ENCODE measurements around the gene SCARB1.

The SCARB1 gene

DNA sequence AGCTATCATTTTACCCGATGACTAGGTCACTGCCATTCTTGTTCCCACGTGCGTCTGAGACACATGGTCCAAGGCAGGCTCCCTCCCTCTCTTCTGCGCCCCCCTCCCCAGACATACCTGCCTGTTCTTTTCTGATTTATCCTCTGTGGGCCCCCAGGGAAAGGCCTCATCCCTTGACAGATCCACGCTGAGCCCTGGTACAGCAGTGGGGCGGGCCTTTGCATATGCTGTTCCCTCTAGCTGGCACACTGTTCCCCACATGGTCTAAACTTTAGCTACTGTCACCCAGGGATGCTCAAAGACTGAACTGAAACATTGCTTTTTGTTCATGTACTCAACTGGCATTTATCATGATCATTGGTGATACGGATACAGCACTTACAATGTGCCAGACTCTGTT, 122.5 kb downstream of the SCARB1 start:
- Mint-ChIP-seq H3K9me3 (no peaks in the 10 kb centered on the region), H3K4me3 (no peak overlapping the region)

DNA sequence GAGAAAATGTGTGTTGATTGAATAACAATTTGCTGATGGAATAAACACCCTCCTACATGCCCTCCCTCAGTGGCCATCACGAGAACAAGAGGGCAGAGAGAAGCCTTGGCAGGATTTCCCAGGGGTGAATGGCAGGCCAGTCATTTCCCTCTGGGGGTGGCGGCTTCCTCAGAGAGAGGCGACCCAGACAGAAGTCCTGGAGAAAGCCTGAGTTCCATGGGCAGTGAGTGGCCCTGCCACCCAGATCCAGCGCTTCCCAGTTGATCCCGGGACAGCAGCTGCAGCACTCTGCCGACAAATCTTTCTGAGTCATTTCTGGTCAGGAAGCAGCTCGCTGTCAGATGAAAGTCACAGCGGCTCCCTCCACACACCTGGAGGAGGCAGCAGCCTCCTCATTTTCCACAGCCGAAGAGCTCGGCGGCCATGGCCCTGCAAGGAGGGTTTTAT, 123.0 kb downstream of the SCARB1 start:
- Mint-ChIP-seq H3K4me3 (peak overlapping the region; percentile 26), H3K9me3 (no peaks in the 10 kb centered on the region), H3K36me3 (no peaks in the 10 kb centered on the region), H3K27ac (no peak overlapping the region), H3K4me1 (peaks cover 35% of the 10 kb centered on the region), H3K27me3 (no peaks in the 10 kb centered on the region)

More for the DNA sequence above, 122.5 kb downstream of the SCARB1 start:
- no peak overlapping the region for H3K27ac Mint-ChIP-seq
- no peaks in the 10 kb centered on the region for H3K27me3 Mint-ChIP-seq
- peaks cover 35% of the 10 kb centered on the region for H3K4me1 Mint-ChIP-seq
- H3K36me3 Mint-ChIP-seq, result no peaks in the 10 kb centered on the region

DNA sequence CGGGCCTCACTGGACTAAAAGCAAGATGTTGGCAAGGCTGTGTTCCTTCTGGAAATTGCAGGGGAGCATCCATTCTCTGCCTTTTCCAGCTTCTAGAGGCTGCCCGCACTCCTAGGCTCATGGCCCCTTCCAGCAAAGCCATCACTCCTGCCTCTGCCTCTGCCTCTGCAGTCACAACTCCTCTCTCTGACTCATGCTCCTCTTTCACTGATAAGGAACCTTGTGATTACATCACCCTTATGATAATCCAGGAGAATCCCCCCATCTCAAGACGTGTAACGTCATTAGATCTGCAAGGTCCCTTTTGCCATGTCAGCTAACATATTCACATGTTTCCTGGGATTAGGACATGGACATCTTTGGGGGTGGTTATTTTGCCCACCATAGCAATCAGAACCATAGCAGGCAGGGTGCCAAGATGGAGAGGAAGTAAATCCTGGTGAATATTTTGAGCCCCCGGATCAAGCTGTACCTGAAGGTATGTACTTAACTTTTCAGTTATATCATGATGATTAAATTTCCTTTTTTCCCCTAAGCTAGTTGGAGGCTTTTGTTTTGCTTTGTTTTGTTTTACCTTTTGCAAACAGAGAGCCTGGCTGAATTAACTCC, 123.6 kb downstream of the SCARB1 start:
- Mint-ChIP-seq H3K4me3 (no peak overlapping the region), H3K36me3 (no peaks in the 10 kb centered on the region), H3K27me3 (no peaks in the 10 kb centered on the region), H3K27ac (no peak overlapping the region), H3K9me3 (no peaks in the 10 kb centered on the region), H3K4me1 (peaks cover 31% of the 10 kb centered on the region)

DNA sequence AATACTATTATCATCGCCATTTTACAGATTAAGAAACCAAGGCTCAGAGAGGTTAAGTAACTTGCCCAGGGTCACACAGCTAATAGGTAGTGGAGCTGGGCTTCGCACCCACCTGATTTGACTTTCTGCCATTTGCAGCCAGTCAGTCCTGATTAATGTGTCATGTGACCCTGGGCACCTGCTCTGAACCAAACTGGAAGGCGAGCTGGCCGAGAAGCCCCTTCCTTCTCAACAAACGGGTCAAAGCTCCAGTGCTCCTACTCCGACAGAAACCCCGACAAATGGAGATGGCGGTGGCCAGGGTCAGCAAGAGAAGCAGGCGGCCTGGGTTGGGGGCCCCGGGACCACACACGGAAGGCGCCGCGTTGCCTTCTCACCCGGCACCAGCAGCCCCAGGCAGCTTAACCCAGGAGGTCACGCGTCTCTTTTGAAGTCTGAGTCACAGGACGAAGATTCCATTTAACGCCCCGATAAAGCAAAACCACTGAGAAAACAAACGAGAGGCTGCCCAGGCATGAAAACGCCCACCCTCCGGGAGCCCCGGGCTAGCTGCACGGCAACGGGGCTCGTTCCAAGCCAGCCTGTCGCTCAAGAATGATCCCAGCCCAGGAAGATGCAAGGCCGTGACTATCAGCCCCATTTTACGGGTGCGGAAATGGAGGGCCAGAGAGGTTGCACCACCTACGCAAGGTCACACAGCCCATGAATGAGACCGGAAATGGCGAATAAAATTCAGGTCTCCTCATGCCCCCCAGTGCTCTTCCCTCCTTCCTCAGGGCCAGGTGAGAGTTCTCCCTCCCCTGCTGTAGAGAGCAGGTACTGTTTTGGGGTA, 124.8 kb downstream of the SCARB1 start:
- Mint-ChIP-seq H3K9me3 (no peaks in the 10 kb centered on the region), H3K27me3 (no peaks in the 10 kb centered on the region), H3K4me1 (peaks cover 31% of the 10 kb centered on the region), H3K4me3 (no peak overlapping the region), H3K27ac (no peak overlapping the region), H3K36me3 (no peaks in the 10 kb centered on the region)

DNA sequence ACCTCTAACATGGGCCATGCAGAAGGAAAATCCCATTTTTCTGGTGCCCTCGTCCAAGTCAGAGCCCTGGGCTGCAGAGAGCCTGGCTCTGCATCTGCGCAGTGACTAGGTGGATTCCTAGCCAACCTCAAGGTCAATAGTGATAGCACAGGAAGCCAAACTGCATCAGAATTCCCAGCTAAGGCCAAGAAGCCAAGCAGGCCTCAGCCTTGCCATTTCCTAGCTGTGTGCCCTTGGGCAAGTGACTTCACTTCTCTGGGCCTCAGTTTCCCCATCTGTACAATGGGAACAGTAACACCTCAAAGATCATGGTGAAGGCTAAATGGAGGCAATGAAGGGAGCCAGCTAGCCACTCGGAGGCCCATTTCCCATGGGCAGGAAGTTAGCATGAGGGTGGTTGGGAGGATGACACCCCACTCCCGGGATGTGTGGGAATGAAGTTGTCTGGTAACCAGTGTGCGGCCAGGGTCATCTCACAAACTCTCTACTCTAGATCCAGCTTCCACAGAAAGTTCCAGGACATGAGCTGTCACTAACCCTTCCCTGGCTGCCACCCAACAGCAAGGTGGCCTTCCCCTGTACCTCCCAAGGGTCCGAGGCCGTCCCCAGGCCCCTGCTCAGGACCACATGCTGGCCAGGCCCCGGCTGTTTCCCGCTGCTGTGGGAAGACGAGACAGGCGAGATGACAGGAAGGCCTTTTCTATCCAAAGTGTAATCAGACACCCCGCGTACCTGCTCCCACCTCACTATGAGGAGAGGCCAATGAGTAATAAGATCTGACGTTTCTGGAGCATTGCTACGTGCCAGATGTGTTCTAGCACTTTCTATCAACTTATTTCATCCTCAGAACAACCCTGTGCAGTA, 125.7 kb downstream of the SCARB1 start:
- Mint-ChIP-seq H3K4me3 (no peak overlapping the region), H3K27me3 (no peaks in the 10 kb centered on the region), H3K36me3 (no peaks in the 10 kb centered on the region), H3K4me1 (peaks cover 31% of the 10 kb centered on the region), H3K9me3 (no peaks in the 10 kb centered on the region), H3K27ac (peak overlapping the region; percentile 35)

DNA sequence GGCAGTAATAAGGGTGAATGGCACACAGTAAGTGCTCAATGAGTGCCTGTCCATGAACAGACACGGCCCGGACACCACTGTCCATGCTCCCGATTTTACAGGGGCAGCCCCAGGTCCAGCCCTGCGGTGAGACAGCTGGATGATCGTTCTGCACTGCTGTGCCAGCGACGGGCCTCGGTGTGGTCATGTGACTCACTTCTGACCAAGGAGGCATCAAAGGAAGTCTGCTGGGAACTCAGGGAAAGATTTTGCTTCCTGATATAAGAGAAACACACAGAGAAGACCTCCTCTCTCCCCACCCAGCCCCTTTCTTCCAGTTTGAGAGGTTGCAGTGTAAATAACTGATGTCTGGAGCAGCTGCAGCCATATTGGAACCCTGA, 126.6 kb downstream of the SCARB1 start:
- Mint-ChIP-seq H3K4me1 (peaks cover 31% of the 10 kb centered on the region), H3K9me3 (no peaks in the 10 kb centered on the region), H3K36me3 (no peaks in the 10 kb centered on the region), H3K27ac (peak overlapping the region; percentile 53), H3K4me3 (peak overlapping the region; percentile 11), H3K27me3 (no peaks in the 10 kb centered on the region)

DNA sequence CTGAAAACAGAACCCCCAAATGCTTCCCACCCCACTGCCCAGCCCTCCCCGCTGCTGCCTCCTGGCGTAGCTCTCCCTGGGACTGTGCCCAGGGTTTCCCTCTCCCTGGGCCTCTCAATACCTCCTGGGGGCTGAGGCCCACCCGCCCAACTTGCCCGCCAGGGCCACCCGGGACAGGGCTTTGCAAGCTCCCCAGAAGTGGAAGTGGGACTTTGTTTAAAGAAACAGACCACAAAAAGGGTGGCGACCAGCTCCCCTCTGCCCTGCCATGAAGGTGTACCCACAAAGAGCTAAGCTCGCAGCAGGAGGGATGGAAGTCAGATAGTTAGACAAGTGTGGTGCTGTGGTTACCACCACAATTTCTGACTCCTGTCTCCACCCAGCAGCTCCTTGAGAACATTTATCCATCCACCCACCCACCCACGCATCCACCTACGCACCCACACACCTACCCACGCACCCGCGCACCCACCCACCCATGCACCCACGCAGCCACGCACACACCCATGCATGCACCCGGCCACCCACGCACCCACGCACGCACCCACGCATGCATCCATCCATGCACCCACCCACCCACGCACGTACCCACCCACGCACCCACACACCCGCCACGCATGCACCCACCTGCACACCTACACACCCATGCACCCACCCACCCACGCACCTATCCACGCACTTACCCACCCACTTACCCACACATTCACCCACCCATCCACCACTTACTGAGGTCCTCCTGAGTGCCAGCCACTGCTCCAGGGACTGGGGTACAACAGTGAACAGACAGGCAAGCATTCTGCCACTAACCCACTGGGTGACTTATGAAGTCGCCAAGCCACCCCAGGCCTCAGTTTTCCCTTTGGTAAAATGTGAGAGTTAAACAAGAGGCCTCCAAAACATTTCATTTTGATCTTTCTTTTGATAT, 127.3 kb downstream of the SCARB1 start:
- H3K36me3 Mint-ChIP-seq, result no peaks in the 10 kb centered on the region
- peak overlapping the region; percentile 11 for H3K4me3 Mint-ChIP-seq
- H3K27me3 Mint-ChIP-seq, result no peaks in the 10 kb centered on the region
- peak overlapping the region; percentile 53 for H3K27ac Mint-ChIP-seq
- H3K4me1 Mint-ChIP-seq, result peaks cover 30% of the 10 kb centered on the region
- H3K9me3 Mint-ChIP-seq, result no peaks in the 10 kb centered on the region

DNA sequence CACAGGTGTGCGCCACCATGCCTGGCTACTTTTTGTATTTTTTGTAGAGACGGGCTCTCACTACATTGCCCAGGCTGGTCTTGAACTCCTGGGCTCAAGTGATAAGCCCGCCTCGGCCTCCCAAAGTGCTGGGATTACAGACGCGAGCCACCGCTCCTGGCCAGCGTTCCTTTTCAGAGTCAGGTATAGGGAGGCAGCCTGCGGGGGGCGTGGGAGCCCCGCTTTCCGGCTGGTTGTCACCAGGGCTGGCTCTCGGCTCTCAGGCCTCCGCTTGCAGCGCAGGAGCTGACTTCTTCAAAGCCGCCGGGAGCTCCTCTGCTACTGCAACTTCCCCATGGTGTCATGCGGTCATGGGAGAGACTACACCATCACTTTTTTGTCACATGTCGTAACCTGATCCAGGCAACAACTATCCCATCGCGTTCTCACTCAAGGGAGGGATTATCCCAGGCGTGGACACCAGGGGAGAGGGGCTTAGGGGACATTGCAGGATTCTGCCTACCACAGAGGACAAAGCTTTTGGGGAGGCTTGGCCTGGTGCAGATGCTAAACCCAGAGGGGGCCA, 129.4 kb downstream of the SCARB1 start:
- no peaks in the 10 kb centered on the region for H3K27me3 Mint-ChIP-seq
- H3K4me3 Mint-ChIP-seq, result no peak overlapping the region
- no peak overlapping the region for H3K27ac Mint-ChIP-seq
- no peaks in the 10 kb centered on the region for H3K36me3 Mint-ChIP-seq
- H3K4me1 Mint-ChIP-seq, result peaks cover 15% of the 10 kb centered on the region
- no peaks in the 10 kb centered on the region for H3K9me3 Mint-ChIP-seq

DNA sequence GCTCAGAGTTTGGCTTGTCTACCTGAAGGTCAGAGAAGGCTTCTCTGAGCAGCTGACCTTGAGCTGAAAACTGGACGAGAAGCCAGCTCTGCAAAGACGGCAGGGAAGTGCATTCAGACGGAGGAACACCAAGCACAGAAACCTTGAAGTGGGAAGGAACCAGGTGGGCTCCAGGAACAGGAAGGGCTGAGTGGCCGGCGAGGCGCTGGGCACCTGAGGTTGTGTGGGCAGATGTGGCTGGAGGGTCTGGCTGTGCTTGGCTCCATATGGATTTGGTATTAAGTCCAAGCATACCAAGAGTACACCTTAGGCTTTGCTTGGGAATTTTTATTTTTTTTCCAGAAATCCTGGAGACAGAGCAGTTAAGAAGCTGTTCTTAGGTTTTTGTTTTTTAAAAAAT, 130.6 kb downstream of the SCARB1 start:
- Mint-ChIP-seq H3K4me1 (peaks cover 15% of the 10 kb centered on the region), H3K27me3 (no peaks in the 10 kb centered on the region), H3K27ac (peak overlapping the region; percentile 69), H3K36me3 (no peaks in the 10 kb centered on the region), H3K9me3 (no peaks in the 10 kb centered on the region), H3K4me3 (no peak overlapping the region)

DNA sequence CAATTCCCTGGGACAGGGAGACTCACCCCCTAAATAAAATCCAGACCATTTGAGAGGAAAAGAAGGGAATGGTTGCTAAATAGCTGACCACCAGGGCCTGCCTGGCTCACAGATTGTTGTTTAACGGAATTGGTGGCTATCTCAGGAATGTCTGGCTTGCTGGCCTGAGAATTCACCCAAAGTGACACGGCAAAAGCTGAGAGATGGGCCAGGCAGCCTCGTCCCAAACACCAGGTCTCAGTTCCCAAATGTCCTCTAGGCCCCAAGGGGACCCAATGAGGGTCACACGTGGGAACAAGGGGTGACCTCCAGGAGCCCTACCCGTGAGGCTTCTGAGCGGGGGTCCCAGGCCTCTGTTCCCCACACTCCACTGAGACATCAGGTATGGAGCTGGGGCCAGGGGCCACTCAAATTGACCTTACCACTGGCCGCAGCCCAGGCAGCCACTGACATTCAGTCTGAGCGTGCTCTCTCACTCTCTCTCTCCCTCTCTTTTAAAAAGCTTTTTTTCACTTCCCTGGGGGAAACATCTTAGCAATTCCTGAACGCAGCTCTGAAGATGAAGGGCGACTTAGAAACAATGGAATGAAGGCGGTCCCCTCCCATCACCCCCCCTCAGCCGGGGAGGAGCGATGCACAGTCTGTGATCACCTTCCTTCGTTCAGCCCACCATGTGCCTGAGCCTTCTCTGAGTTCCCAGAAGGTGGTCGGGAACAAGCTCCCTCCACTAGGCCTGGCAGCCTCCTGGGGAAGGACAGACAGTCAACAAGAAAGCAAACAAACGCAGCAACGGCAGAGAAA, 131.2 kb downstream of the SCARB1 start:
- no peak overlapping the region for H3K4me3 Mint-ChIP-seq
- no peaks in the 10 kb centered on the region for H3K36me3 Mint-ChIP-seq
- no peaks in the 10 kb centered on the region for H3K9me3 Mint-ChIP-seq
- peaks cover 13% of the 10 kb centered on the region for H3K4me1 Mint-ChIP-seq
- H3K27ac Mint-ChIP-seq, result no peak overlapping the region
- no peaks in the 10 kb centered on the region for H3K27me3 Mint-ChIP-seq

DNA sequence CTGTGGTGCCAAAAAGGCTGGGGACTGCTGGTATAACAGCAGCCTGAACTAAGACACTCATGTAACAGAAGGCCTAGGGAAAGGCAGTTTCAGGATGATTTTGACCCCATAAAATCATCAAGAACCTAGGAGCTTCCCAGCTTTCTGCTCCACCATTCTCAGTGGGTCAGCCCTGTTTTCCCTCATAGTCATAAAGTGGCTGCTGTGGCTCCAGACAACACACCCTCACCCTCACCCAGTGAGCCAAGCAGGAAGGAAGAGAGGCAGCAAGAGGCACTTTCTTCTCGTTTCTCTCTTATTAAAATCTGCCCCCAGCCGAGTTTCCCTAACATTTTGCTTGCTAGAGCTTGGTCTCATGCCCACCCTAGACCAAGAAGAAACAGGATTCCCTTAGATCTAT, 131.8 kb downstream of the SCARB1 start:
- Mint-ChIP-seq H3K4me3 (no peak overlapping the region), H3K27me3 (no peaks in the 10 kb centered on the region), H3K4me1 (peaks cover 9% of the 10 kb centered on the region), H3K9me3 (no peaks in the 10 kb centered on the region), H3K27ac (no peak overlapping the region), H3K36me3 (no peaks in the 10 kb centered on the region)

DNA sequence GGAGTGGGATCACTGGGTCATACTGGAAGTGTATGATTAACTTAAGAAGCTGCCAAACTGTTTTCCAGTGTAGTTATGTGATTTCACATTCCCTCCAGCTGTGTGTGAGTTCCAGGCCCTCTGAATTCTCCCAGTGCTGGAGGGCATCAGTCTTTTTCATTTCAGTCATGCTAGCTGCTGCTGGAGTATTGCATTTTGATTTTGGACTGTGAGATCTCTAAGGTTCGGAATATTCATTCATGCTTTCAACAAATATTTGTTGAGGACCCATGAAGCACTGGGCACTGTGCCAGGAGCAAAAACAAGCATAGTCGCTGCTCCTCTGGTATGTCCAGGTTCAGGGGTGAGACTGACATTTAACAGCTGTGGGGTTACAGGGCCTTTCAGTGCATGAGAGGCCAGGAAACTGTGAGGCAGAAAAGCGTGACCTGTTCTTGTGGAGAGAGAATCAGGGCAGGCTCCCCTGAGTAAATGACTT, 133.2 kb downstream of the SCARB1 start:
- Mint-ChIP-seq H3K27me3 (no peaks in the 10 kb centered on the region), H3K36me3 (no peaks in the 10 kb centered on the region), H3K27ac (no peak overlapping the region), H3K4me1 (no peaks in the 10 kb centered on the region), H3K9me3 (no peaks in the 10 kb centered on the region), H3K4me3 (no peak overlapping the region)

DNA sequence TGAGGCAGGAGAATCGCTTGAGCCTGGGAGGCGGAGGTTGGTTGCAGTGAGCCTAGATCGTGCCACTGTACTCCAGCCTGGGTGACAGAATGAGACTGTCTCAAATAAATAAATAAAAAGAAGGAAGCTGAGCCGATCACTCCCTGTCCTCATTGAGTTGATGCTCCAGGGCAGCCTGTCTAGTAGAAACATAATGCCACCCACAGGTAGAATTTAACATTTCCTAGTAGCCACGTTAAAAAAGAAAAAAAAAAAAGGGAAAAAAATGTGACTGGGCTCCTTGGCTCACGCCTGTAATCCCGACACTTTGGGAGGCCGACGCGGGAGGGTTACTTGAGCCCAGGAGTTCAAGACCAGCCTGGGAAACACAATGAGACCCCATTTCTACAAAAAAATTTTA, 135.7 kb downstream of the SCARB1 start:
- Mint-ChIP-seq H3K9me3 (no peaks in the 10 kb centered on the region), H3K4me3 (no peak overlapping the region)

DNA sequence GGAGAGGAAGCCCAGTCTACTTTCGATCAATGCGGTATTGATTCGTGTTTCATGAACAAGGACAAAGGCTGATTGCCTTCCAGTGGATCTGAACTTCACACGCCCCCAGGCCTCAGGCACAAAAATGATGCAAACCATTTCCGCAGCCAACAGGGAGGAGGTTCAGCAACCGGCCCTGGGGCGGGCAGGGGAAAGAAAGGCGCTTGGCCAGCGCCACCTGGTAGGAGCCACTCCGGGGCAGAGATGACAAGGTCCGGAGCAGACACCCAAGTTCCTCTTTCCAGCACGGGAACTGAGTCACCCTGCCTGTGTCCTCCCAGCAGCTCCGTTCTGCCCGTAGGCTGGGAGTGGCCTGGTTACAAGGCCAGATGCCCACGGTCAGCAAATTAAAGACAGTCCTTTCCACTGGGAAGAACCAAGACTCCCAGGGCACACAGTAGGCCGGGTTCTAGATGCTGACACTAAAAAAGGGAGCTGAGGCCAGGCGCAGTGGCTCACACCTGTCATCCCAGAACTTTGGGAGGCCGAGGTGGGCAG, 136.3 kb downstream of the SCARB1 start:
- Mint-ChIP-seq H3K4me3 (no peak overlapping the region), H3K36me3 (no peaks in the 10 kb centered on the region), H3K9me3 (no peaks in the 10 kb centered on the region), H3K27ac (no peak overlapping the region), H3K4me1 (no peaks in the 10 kb centered on the region), H3K27me3 (no peaks in the 10 kb centered on the region)

More for the DNA sequence above, 135.7 kb downstream of the SCARB1 start:
- no peak overlapping the region for H3K27ac Mint-ChIP-seq
- no peaks in the 10 kb centered on the region for H3K4me1 Mint-ChIP-seq
- H3K36me3 Mint-ChIP-seq, result no peaks in the 10 kb centered on the region
- no peaks in the 10 kb centered on the region for H3K27me3 Mint-ChIP-seq
